GM18868 (cell line): ENCODE data around the gene TINAGL1.
A peak's percentile ranks its signal among the peaks of the same experiment; 100 is the strongest.

ENCODE experiments used
- ATAC-seq: cut with Tn5 transposase; IDR thresholded peaks from one replicate; pipeline ENCODE4 v1.9.1; 2021; ENCODE audit warnings: mild to moderate bottlenecking, moderate library complexity; ENCODE audit not compliant: unreplicated experiment

TINAGL1 gene, protein sequence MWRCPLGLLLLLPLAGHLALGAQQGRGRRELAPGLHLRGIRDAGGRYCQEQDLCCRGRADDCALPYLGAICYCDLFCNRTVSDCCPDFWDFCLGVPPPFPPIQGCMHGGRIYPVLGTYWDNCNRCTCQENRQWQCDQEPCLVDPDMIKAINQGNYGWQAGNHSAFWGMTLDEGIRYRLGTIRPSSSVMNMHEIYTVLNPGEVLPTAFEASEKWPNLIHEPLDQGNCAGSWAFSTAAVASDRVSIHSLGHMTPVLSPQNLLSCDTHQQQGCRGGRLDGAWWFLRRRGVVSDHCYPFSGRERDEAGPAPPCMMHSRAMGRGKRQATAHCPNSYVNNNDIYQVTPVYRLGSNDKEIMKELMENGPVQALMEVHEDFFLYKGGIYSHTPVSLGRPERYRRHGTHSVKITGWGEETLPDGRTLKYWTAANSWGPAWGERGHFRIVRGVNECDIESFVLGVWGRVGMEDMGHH

DNA sequence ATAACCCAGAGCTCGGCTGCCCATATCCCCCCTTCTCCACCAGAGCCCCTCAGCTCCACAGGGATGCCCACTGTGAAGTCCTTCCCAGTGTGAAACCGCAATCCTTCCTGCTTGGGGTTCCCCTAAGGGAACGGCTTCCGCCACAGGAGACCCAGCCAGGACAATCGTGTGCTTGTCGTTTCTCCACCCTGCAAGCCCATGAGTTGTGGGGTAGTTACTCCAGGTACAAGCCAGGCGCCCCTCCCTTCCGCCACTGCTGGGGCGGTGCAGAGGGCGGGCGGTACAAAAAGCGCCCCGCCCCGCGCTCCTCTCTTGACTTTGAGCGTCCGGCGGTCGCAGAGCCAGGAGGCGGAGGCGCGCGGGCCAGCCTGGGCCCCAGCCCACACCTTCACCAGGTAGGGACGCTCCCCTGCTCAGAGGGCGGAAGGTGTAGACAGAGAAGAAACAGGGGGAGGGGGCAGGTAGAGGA lies at the start of gene TINAGL1:
Gene TINAGL1 (plus strand): TSS at position 315 of the 469 bp plus-strand sequence. CDS start 634 bp downstream, outside the sequence.
- ATAC-seq = no peak

DNA sequence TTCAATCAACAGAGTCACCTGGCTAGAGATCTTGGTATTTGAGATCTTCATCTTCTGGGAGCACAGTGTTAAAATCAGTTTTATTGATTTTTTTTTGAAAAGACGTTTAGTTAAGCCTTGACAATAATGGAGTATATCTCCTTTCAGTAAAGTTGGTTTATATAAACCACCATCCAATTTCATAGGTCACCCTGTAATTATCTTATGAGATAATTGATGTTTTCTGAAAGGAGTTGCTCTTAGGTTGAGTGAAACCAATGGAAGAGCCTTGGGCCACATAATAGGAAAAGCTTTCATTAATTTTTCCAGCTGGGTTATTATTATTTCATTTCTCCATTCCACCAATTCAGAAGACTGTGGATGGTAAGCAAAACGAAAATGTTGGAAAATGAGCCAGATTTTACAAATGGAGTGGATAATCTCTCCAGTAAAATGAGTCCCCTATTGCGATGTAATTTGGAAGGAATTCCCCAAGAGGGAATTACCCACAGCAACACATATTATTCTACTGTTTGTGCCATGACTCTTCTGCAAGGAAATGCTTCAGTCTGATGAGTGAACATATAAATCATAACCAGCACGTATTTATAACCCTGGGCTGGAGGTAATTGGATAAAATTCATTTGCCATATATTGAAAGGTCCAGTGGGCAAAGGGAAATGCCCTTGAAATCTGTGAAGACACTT lies 46.2 kb upstream of the TINAGL1 start:
- no peak for ATAC-seq

DNA sequence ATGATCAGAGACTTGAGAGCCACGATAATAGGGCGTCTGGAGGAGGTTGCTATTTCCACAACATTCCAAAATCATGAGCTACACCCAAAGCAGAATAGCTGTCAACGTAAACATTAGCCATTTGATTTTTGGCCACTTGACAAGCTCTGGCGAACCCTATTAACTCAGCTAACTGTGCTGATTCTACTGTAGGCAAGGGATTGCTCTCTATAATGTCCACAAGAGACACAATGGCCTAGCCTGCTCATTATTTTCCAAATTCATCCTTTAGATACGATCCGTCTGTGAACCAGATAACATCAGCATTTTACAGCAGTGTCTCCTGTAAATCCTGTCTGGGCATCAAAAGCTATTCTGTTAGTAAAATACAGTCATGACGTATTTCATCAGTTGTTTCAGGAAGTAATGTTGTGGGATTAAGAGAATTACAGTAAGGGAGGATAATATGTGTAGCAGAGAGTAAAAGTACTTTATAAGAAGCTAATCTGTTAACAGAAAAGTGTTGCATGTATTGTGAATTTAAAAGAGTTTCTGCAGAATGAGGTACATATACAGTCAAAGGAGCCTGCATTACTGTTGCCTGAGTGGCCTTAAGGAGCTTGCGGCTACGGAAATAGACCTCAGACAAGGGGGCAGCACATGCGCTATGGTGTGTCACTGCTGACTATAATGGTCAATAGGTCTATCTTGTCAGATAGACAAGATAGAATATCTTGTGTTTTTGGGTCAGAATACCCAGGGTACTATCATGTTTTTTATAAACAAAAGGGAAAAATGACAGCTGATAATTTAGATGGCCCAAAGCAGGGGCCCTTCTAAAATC lies 44.9 kb upstream of the TINAGL1 start:
- no peak for ATAC-seq

DNA sequence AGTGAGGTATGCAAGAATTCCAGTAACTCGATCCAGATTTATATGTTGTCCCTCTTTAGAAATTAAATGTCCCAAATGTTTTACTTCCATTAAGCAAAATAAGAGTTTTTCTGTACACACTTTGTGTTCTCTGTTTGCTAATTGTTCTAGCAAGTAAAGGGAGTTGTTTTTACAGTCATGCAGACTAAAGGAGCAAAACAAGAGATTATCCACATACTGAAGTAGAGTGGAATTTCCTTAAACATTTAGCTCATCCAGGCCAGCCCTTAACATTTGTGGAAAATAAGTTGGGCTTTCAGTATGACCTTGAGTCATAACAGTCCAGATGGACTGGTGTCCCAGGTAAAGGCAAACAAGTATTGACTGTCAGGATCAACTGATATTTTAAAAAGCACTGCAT lies 44.1 kb upstream of the TINAGL1 start:
- no peak for ATAC-seq

DNA sequence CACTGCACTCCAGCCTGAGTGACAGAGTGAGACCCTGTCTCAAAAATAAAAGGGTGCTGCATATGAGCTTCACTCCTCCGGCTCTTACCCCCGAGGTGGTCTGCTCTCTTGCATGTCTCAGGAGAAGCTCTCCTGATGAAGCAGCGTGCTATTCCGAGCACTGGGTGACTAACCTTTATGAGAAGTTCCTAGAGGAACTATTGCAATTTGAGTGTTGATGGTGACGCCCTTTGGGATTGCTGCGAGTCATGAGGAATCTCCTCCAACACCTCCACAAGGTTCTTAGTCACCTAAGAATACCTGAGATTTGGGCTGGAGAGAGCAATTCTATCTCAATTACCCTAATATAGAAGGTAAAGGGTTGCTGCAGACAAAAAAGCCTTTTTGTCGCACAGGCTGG lies 40.8 kb upstream of the TINAGL1 start:
- ATAC-seq = no peak

DNA sequence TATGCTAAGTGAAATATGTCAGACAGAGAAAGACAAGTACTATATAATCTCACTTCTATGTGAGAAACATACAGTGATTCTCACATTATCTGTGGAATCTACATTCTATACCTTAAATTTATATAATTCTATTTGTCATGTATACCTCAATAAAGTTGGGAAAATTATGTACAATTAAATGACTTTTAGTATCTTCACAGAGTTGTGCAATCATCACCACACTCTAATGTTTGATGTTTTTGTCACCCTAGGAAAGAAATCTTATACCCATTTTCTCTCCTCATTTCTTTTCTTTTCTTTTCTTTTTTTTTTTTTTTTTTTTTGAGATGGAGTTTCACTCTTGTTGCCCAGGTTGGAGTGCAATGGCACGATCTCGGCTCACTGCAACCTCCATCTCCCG lies 37.0 kb upstream of the TINAGL1 start:
- no peak for ATAC-seq

DNA sequence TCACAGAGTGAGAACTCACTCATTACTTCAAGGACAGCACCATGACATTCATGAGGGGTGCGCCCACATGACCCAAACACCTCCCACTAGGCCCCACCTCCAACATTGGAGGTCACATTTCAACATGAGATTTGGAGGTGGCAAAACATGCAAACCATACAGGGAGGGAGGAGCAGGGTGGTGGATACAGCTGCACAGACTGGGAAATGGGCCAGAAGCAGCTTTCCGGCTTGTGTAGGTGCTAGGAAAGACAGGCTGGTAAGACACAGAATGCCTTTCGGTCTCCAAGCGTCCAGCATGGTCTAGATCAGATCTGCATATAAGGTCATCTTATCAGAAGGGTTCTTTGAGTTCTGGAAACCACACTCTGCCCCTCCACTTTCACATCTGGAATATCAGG lies 35.1 kb upstream of the TINAGL1 start:
- no peak for ATAC-seq

DNA sequence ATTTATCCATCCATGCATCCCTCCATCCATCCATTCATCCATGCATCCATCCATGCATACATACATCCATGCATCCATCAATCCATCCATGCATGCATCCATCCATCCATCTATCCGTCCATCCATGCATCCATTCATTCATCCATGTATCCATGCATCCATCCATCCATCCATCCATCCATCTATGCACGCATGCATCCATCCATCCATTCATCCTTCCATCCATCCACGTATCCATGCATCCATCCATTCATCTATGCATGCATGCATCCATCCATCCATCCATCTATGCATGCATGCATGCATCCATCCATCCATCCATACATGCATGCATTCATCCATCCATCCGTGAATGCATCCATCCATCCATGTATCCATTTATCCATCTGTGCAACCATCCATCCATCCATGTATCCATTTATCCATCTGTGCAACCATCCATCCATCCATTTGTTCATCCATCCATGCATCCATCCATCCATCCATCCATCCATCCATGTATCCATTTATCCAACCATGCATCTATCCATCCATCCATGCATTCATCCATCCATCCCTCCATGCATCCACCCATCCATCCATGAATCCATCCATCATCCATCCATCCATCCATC lies 30.3 kb upstream of the TINAGL1 start:
- ATAC-seq = no peak

DNA sequence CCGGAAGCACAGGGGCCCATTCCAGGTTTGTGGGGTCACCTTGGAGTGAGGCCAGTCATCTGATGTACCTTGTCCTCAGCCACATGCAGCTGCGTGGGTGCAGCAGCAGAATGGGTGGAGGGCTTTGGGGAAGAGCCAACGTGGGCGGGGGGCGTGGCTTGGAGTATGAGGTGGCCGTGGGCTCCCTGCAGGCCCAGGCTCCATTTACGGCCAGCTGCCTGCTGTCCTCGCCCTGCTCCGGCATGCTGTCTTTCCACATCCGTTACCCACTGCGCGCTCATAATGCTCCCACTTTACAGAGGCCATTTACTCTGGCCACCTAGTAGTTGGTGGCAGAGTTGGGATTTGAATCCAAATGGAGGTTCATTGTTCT lies 27.8 kb upstream of the TINAGL1 start:
- ATAC-seq = no peak

DNA sequence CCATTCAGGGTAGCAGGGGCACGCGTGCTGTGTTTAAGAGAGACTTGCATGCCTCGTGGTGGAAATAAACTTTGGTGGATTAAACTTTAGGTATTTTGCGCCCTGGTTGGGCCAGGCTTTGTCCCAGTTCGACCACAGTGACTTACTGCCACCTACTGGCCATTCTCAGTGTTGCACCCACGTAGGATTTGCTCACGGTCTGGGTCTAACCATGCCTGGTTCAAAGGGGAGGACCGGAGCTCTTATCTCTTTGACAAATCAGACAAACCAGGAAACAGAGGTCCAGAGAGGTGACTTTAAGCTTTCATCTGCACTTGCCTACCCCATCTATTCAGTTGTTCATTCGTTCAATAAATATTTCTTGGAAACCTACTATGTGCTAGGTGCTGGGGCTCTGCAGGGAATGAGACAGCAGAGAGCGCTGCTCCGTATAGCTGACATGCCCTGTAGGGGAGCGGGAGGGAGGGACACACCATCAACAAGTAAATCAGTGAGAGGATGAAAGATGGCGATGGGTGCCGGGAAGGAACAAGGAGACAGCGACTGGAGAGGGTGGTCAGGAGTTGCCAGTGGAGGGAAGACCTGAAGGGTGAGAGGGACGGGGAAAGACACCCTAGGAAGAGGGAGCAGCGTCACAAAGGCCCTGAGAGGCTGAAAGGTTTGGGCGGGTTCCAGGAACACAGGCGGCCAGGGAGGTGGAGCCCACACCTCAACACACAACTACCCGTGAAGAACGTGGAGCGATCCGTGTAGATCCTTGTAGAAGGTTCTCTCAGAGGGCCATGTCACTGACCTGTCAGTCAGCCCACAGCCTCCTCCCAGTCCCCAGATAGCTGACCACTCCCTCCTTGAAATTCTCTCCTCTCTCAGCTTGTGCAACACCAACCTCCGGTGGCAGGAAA lies 27.2 kb upstream of the TINAGL1 start:
- peak; percentile 79 for ATAC-seq

DNA sequence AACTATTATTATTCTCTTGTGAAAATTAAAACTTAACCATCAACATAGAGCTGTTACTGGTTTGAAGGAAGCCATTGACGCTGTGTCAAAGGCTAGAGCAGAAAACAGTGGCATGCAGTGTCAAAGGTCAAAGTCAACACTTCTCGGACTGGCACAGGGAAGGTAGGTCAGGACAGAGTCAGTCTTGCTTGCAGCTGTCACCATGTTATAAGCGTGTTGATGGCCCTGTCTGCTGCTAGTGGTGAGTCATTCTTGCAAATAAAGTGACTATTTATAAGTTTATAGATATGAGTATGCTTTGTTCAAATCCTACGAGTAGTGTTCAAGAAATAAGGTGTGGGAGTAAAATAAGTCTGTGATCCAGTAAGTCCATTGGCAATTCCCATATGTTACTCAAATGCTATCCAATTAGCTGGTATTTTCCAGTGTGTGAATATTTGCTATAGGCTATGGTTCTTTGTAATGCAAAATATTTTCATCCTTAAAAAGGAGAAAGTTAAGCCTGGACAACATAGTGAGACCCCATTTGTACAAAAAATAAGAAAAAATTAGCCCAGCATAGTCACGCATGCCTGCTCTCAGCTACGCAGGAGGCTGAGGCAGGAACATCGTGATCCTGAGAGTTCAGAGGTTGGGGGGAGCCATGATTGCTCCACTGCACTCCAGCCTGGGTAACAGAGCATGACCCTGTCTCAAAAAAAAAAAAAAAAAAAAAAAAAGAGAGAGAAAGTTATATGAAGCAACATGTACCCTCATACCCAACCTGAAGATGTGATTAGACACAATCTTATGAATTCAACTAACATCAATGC lies 26.3 kb upstream of the TINAGL1 start:
- no peak for ATAC-seq

DNA sequence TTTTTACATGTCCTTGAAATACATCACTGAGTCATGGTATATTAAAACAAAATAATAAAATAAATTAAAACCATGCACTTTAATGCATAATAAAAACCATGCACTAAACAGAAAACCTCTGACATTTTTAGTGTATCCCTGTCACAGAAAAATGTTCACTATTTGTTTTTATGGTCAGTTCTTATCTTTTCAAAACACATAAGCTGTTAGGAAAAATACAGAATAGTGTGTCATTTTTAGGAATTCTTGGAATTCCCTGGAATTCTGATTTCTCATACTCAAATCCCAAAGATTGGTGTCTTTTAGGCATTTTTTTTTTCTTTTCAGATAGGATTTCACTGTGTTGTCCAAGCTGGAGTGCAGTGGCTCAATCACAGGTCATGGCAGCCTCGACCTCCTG lies 25.1 kb upstream of the TINAGL1 start:
- ATAC-seq = no peak

DNA sequence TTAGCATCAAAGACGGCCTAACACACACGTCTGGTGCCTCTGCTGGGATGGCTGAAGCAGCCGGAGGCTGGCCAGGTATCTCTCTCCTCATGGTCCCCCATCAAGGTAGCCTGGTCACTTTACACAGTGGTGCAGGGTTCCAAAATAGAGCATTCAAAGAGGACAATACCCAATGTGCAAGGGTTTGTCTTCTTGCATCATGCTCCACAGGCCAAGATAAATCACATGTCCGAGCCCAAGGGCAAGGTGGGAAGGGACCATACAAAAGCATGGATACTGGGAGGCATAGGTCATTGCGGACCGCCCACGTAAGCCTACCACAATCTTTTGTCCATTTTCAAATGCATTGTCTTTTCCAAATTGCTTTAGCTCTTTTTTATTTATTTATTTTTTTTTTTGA lies 23.8 kb upstream of the TINAGL1 start:
- no peak for ATAC-seq

DNA sequence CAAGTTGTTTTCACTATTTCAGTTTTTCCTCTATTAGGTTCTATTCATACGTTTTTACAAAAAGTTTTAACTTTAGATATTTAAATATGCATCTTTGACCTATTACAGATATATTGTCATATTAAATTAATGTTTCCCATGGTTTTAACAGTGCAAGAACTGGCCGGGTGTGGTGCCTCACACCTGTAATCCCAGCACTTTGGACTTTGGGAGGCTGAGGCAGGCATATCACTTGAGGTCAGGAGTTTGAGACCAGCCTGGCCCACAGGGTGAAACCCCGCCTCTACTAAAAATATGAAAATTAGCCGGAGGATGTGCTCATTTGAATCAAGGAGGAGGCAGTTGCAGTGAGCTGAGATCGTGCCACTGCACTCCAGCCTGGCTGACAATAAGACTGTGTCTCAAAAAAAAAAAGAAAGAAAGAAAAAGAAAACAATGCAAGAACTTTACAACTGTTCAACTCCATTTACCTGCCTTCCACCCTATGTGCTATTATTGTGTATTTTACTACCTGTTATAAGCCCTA lies 19.8 kb upstream of the TINAGL1 start:
- ATAC-seq = no peak

DNA sequence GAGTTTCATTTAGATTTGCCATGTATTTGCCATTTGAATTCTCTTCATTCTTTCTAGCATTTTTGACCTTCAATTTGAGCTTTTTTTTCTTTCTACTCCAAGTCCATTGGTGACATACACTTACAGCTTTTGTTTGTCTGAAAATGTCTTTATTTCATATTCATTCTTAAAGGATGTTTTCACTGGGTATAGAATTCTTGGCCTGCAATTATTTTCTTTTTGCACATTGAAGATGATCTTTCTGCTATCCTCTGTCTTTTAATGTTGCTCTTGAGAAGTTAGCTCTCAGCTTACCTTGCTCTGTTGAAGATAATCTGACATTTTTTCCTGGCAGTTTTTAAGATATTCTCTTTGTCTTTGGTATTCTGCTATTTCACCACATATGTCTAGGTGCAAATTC lies 16.6 kb upstream of the TINAGL1 start:
- no peak for ATAC-seq

DNA sequence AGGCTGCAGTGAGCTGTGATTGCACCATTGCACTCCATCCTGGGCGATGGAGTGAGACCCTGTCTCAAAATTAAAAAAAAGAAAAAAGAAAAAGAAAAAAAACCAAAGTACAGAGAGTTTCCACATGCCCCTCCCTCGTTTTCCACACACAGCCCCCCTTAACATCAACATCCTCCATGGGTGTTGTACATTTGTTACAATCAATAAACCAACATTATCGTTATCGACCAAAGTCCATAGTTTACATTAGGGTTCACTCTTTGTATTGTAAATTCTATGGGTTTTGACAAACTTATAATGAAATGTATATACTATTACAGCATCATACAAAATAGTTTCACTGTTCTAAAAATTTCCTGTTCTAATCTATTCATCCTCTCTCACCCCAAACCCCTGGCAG lies 15.9 kb upstream of the TINAGL1 start:
- ATAC-seq = no peak

DNA sequence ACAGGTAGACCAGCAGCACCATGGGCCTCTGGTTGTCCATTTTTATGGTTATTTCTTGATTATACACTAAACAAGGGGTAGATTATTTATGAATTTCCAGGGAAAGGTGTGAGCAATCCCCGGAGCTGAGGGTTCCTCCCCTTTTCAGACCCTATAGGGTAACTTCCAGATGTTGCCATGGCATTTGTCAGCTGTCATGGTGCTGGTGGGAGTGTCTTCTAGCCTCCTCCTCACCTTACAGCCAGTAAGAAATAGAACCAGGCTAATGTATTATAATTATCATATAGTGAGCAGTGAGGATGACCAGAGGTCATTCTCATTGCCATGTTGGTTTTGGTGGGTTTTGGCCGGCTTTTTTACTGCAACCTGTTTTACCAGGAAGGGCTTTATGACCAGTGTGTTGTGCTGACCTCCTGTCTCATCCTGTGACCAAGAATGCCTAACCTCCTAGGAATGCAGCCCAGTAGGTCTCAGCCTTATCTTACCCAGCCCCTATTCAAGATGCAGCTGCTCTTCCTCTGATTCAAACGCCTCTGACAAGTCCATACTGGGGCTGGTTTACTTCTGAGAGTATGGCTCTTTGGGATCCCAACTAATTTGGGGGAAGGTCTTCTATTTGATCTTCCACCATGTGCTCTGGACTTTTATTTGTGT lies 13.5 kb upstream of the TINAGL1 start:
- no peak for ATAC-seq

DNA sequence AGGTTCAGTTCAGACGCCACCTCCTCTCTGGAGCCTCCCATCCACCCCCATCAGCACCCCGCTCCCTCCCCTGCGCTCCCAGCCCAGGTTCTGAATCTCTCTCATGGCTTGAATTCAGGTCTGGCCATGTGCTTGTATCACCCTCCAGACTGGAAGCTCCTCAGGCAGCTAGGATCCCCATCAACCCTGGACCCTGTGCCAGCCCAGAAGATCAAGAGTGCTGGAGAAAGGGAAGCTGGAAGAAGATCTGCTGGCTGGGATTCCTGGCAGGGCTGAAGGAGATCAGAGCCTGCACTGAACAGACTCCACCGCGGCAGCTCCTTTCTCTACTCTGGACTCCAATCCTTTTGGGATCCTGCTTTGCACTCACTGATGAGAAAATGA lies 11.7 kb upstream of the TINAGL1 start:
- no peak for ATAC-seq
